Measurements from ENCODE around the gene EIF2B4.
"Not testable (repeated sequence)": the region's sequence is repeated elsewhere in the genome, so short reads cannot be mapped to it uniquely, and the experiment has no call there.

Gene EIF2B4

DNA sequence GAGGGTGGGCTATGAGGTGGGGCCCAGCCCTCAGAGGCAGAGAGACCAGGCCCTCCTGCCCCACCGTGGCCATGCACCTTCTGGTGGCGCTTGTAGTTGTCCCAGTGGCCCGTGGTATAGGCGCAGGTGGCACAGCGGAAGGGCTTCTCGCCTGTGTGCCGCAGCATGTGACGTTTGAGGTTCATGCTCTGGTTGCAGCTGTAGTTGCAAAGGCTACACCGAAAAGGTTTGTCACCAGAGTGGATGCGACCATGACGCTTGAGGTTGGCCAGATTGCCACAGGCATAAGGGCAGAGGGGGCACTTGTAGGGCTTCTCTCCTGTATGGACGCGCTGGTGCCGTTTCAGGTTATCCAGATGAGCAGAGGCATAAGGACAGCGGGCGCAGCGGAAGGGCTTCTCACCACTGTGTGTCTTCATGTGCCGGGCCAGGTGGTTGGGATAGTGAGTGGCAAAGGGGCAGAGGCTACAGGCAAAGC is 7.5 kb upstream of the EIF2B4 start:
- no peak for DNase-seq (ENCODE audit: low read depth in 2 of 2)

DNA sequence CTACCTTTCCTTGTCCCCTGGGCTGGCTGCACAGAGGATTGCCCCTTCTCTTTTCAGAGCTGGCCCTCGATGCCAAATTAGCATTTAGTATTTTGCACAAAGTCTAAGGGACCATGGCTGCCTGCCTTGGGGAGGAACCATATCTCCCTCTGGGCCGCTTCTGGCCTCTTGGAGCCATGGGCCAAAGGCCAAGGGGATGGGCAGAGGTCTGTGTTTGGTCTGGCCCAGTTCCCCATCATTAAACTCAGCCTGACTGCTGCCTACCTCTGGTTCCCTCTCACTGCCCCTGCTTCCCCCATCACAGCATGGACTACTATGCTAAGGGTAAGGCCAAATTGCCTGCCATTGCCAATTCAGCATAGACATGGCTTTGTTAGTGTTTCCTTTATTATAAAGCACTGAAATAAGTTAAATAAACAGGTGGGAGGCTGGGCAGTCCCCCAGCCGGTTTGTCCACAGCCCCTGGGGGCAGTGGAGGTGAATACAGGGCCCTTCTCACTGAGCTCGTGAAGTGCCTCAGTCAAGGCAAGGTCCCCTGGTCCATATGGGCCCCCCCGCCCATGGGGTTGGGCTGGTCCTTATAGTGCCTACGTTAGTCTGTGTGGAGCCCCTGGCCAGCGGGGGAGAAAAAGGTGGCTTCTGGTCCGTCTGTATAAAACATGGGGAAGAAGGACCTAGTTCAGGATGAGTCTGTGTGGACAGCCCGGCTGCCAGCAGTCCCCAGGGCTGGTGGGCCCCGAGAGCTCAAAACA is 6.9 kb upstream of the EIF2B4 start:
- DNase-seq (ENCODE audit: low read depth in 2 of 2): no peak

GRCh38 chr2:27376151-27376865 is 6.2 kb upstream of the EIF2B4 start:
- DNase-seq (ENCODE audit: low read depth in 2 of 2): no peak

DNA sequence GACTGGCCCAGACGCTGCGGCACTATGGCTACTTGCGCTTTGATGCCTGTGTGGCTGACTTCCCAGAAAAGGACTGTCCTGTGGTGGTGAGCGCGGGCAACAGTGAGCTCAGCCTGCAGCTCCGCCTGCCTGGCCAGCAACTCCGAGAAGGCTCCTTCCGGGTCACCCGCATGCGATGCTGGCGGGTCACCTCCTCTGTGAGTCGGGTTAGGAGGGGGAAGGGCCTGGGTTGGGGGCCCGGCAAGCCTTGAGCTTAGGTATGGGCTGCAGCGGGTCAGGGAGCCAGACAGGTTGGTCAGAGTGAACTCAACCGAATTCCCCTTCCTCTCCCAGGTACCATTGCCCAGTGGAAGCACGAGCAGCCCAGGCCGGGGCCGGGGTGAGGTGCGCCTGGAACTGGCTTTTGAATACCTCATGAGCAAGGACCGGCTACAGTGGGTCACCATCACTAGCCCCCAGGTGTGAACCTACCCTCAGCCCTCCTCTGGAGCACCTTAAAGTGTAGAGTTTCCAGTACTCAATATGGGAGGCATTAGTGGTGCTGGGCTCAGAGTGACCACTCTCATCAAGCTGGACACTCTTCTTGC is 5.5 kb upstream of the EIF2B4 start:
- DNase-seq (ENCODE audit: low read depth in 2 of 2): no peak

DNA sequence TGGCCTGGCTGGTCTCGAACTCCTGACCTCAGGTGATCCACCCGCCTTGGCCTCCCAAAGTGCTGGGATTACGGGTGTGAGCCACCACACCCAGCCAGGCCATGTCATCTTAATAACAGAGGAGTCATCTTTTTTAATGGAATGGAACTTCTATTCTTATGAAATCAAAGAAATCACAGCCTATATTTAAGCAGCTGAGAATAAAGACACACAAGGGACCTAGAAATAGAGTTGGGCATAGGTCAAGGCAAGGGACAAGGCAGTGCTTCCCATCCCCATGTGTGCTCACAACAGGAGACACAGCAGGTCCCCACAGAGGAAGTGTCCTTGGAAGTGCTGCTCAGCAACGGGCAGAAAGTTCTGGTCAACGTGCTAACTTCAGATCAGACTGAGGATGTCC is 3.4 kb upstream of the EIF2B4 start:
- DNase-seq (ENCODE audit: low read depth in 2 of 2): no peak

GRCh38 chr2:27372937-27373336 is 2.8 kb upstream of the EIF2B4 start:
- DNase-seq (ENCODE audit: low read depth in 2 of 2): no peak

GRCh38 chr2:27370816-27371620 is 880 bp upstream of the EIF2B4 start:
- DNase-seq (ENCODE audit: low read depth in 2 of 2): peak in 1 of 2 donors; percentile 29

- DNase-seq (ENCODE audit: low read depth in 2 of 2): no peak
Measured at GRCh38 chr2:27369471-27370025, 590 bp downstream of the EIF2B4 start.

DNA sequence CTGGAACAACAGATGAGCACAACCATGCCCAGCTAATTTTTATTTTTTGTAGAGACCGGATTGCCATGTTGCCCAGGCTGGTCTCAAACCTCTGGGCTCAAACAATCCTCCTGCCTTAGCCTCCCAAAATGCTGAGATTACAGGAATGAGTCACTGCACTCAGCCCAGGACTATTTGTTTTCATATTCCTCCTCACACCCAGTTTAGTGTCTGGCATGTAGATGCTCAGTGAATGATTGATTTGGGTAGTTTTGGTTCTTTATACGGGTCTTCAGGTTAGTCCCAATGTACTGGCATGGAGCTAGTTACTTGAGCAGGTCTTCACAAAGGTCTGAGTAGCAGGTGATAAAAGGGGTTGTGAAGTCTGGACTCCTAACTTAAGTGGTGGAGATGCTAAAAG is 6.2 kb downstream of the EIF2B4 start:
- DNase-seq (ENCODE audit: low read depth in 2 of 2): no peak

DNA sequence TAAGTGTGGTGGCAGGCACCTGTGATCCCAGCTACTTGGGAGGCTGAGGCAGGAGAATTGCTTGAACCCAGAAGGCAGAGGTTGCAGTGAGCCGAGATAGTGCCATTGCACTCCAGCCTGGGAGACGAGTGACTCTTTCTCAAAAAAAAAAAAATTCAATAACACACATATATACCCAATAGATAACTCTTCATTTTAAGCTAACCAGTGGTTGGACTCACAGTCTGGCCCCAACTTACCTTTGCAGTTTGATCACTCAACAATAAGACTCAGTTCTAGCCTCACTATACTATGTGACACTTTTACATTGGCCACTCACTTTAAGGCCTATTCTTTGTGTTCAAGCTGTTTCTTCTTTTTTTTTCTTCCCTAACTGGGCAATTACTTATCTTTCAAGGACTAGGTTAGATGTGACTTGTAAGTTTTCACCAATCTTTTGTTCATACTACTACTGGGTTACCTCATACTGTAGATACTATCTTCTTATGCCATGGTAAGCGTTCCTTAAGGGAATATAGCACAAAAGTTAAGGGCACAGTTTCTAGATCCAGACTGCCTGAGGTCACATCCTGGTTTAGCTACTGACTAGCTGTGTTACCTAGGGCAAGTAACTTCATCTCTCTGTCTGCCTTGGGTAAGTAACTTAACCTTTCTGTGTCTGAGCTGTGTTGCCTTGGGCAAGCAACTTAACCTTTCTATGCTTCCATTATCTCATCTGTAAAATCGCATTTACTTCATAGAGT is 7.3 kb downstream of the EIF2B4 start:
- no peak for DNase-seq (ENCODE audit: low read depth in 2 of 2)

GRCh38 chr2:27356382-27357181 is 13.6 kb downstream of the EIF2B4 start, which contains the start of gene GTF3C2:
TSS of gene GTF3C2 (minus strand) at chr2:27356764. CDS start at chr2:27343554, 13,210 bp downstream.
- DNase-seq (ENCODE audit: low read depth in 2 of 2): peak; percentile 79 to 86

DNA sequence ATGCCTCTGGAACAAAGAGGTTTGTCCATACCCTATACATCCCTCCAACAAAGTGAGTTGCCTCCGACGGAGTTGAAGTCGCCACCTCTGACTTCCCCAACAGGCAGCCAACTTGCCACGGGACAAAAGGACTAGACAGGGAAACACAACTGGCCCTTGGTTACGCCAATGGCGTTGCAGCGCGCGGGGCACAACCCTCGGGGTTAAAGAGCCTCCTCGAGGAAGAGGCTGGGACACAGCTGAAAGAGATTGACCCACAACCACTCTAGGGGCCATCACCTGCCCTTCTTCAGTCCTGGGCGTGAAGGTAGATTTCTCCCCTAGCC is 14.1 kb downstream of the EIF2B4 start:
- DNase-seq (ENCODE audit: low read depth in 2 of 2): no peak

- DNase-seq (ENCODE audit: low read depth in 2 of 2): no peak
Measured at GRCh38 chr2:27354597-27354927, 15.6 kb downstream of the EIF2B4 start.

- no peak for DNase-seq (ENCODE audit: low read depth in 2 of 2)
Measured at GRCh38 chr2:27353762-27354596, 16.2 kb downstream of the EIF2B4 start.

DNA sequence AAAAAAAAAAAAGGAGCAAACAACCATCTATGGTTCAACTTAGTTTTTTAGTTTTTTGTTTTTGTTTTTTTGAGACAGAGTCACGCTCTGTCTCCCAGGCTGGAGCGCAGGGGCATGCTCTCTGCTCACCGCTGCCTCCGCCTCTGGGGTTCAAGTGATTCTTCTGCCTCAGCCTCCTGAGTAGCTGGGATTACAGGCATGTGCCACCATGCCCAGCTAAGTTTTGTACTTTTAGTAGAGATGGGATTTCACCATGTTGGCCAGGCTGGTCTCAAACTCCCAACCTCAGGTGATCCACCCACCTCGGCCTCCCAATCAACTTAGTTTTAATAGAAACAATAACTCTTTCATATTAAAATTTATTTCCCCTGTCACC is 16.8 kb downstream of the EIF2B4 start:
- not testable (repeated sequence) for DNase-seq (ENCODE audit: low read depth in 2 of 2)

GRCh38 chr2:27351802-27352598 is 18.1 kb downstream of the EIF2B4 start:
- no peak for DNase-seq (ENCODE audit: low read depth in 2 of 2)

- DNase-seq (ENCODE audit: low read depth in 2 of 2): no peak
Measured at GRCh38 chr2:27350106-27350693, 19.9 kb downstream of the EIF2B4 start.

DNA sequence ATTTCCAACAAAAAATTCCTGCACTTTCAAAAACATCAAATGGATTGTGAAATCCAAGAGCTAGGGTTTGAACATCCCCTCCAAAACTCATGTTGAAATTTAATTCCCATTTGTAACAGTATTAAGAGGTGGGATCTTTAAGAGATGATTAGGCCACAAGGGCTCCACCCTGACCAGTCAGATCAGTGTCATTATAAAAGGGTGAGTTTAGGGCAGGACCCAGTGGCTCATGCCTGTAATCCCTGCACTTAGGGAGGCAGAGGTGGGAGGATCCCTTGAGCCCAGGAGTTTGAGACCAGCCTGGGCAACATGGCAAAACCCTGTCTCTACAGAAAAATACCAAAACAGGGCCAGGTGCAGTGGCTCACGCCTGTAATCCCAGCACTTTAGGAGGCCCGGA is 22.5 kb downstream of the EIF2B4 start:
- DNase-seq (ENCODE audit: low read depth in 2 of 2): no peak

Measured in stimulated activated CD4-positive, alpha-beta T cell treated with anti-CD3 and anti-CD28 coated beads, Interleukin-1b, Interleukin-23, amount 100 ng/mL, for 4 hours (primary cell).